NCI-H510A treated with DMSO at 0.1 percent for 48 hours (cell line): Measurements from ENCODE around the gene PPFIA1.

Experiments used
- DNase-seq: peaks from one replicate; lab custom pipeline; 2025; lab: John Stamatoyannopoulos, UW

The PPFIA1 gene

GRCh38 chr11:70433526-70433925, 163.0 kb downstream of the PPFIA1 start:
- no peak for DNase-seq
